Prostate gland (tissue), 2 donors: Measurements from ENCODE around the gene FRMPD1.

ENCODE experiments used
- POLR2A ChIP-seq: fragments of 450-650 bp; IDR thresholded peaks from one replicate; pipeline ENCODE4 v1.6.1; 2016; ENCODE audit warnings: antibody characterized with exemption, mild to moderate bottlenecking
- POLR2AphosphoS5 ChIP-seq: sonication (generic); formaldehyde crosslinking; IDR thresholded peaks from one replicate; pipeline ENCODE4 v1.6.1; 2017; ENCODE audit warnings: antibody characterized with exemption
- TF ChIP-seq, protein P1 (sequence below), 4 experiments: fragments of 200-600 bp in 2 of 4; fragments of 450-650 bp in 2 of 4; sonication (generic) in 2 of 4; IDR thresholded peaks; 1 replicate in 3 of 4; 2 replicates in 1 of 4; pipeline ENCODE4 v1.5.1; 2016 to 2019; ENCODE audit warnings: antibody characterized with exemption in 4 of 4, mild to moderate bottlenecking in 2 of 4, moderate library complexity in 2 of 4

DNA sequence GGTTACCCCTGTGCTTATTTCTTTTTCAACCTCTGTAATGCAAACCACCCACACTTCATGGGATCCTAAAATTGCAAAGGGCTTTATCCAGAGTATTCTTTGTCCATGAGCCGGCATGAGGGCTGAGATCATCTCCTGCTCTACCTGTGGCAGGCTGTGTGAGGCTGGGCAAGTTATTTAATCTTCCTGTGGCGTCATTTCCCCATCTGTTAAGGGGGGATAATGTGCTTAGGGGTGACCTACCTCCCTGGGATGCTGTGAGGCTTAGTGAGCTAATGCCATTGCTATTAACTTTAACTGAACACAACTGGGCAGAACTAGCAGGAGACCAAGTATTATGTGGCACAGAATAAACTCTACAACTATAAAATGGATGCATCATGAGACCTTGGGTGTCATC is 17.0 kb downstream of the FRMPD1 start:
- TF ChIP-seq POLR2A (no peak), POLR2AphosphoS5 (no peak)
- TF ChIP-seq, protein P1, sequence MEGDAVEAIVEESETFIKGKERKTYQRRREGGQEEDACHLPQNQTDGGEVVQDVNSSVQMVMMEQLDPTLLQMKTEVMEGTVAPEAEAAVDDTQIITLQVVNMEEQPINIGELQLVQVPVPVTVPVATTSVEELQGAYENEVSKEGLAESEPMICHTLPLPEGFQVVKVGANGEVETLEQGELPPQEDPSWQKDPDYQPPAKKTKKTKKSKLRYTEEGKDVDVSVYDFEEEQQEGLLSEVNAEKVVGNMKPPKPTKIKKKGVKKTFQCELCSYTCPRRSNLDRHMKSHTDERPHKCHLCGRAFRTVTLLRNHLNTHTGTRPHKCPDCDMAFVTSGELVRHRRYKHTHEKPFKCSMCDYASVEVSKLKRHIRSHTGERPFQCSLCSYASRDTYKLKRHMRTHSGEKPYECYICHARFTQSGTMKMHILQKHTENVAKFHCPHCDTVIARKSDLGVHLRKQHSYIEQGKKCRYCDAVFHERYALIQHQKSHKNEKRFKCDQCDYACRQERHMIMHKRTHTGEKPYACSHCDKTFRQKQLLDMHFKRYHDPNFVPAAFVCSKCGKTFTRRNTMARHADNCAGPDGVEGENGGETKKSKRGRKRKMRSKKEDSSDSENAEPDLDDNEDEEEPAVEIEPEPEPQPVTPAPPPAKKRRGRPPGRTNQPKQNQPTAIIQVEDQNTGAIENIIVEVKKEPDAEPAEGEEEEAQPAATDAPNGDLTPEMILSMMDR (IDR thresholded peaks at IDR 0.05): no peak
